GM19239 (cell line): ENCODE results near the gene USP24.
A peak's percentile ranks its signal among the peaks of the same experiment; 100 is the strongest.

Experiments used
- DNase-seq: peaks from one replicate; pipeline ENCODE4 v3.0.0; 2011; ENCODE audit warnings: low spot score; ENCODE audit not compliant: insufficient read length
- FAIRE-seq: peaks from 2 replicates; lab custom pipeline; 2011; peaks lifted over from hg19 to GRCh38; lab: Jason Lieb, UNC

The USP24 gene

GRCh38 chr1:55168353-55168752 is 46.8 kb downstream of the USP24 start:
- DNase-seq (no peak), FAIRE-seq (no peak)

- DNase-seq (no peak), FAIRE-seq (no peak)
Measured at GRCh38 chr1:55167224-55167871, 47.8 kb downstream of the USP24 start.

- FAIRE-seq (no peak), DNase-seq (no peak)
Measured at GRCh38 chr1:55164906-55165305, 50.3 kb downstream of the USP24 start.

GRCh38 chr1:55159571-55159970 is 55.6 kb downstream of the USP24 start:
- FAIRE-seq, result no peak
- no peak for DNase-seq

- DNase-seq, result no peak
- FAIRE-seq, result no peak
Measured at GRCh38 chr1:55156608-55157007, 58.6 kb downstream of the USP24 start.

- DNase-seq (no peak), FAIRE-seq (no peak)
Measured at GRCh38 chr1:55156093-55156492, 59.1 kb downstream of the USP24 start.

GRCh38 chr1:55155522-55155921 is 59.6 kb downstream of the USP24 start:
- no peak for FAIRE-seq
- DNase-seq, result no peak

- FAIRE-seq, result no peak
- no peak for DNase-seq
Measured at GRCh38 chr1:55154616-55155015, 60.5 kb downstream of the USP24 start.

GRCh38 chr1:55153031-55153430 is 62.1 kb downstream of the USP24 start:
- no peak for FAIRE-seq
- DNase-seq, result no peak

- peak; percentile 93 for FAIRE-seq
- DNase-seq, result no peak
Measured at GRCh38 chr1:55150880-55151588, 64.1 kb downstream of the USP24 start.

- DNase-seq (no peak), FAIRE-seq (no peak)
Measured at GRCh38 chr1:55148676-55149075, 66.5 kb downstream of the USP24 start.

- DNase-seq, result no peak
- FAIRE-seq, result no peak
Measured at GRCh38 chr1:55147524-55147923, 67.6 kb downstream of the USP24 start.

GRCh38 chr1:55146781-55147180 is 68.4 kb downstream of the USP24 start:
- FAIRE-seq (no peak), DNase-seq (no peak)

- FAIRE-seq (no peak), DNase-seq (no peak)
Measured at GRCh38 chr1:55144886-55145285, 70.3 kb downstream of the USP24 start.

- no peak for DNase-seq
- FAIRE-seq, result no peak
Measured at GRCh38 chr1:55143684-55144083, 71.5 kb downstream of the USP24 start.

GRCh38 chr1:55141295-55141893 is 73.8 kb downstream of the USP24 start:
- DNase-seq (no peak), FAIRE-seq (no peak)

GRCh38 chr1:55140546-55140983 is 74.6 kb downstream of the USP24 start:
- DNase-seq, result peak; percentile 28
- FAIRE-seq, result peak; percentile 77

GRCh38 chr1:55140137-55140536 is 75.0 kb downstream of the USP24 start:
- FAIRE-seq, result no peak
- DNase-seq, result no peak

GRCh38 chr1:55138823-55139222 is 76.3 kb downstream of the USP24 start:
- DNase-seq, result no peak
- no peak for FAIRE-seq

- no peak for DNase-seq
- no peak for FAIRE-seq
Measured at GRCh38 chr1:55134152-55134808, 80.9 kb downstream of the USP24 start.

GRCh38 chr1:55131801-55132200 is 83.4 kb downstream of the USP24 start:
- FAIRE-seq (no peak), DNase-seq (no peak)
